NCI-H2171 treated with DMSO at 0.1 percent for 48 hours (cell line): ENCODE data around the gene BORCS5.
A peak's percentile ranks its signal among the peaks of the same experiment; 100 is the strongest.

Experiments
- DNase-seq: peaks from one replicate; lab custom pipeline; 2025; lab: John Stamatoyannopoulos, UW

Gene BORCS5

GRCh38 chr12:12353276-12353675 lies 3.6 kb upstream of the BORCS5 start:
- DNase-seq, result no peak

GRCh38 chr12:12353807-12354206 lies 3.1 kb upstream of the BORCS5 start:
- no peak for DNase-seq

GRCh38 chr12:12356467-12356895 lies 397 bp upstream of the BORCS5 start:
- no peak for DNase-seq

DNA sequence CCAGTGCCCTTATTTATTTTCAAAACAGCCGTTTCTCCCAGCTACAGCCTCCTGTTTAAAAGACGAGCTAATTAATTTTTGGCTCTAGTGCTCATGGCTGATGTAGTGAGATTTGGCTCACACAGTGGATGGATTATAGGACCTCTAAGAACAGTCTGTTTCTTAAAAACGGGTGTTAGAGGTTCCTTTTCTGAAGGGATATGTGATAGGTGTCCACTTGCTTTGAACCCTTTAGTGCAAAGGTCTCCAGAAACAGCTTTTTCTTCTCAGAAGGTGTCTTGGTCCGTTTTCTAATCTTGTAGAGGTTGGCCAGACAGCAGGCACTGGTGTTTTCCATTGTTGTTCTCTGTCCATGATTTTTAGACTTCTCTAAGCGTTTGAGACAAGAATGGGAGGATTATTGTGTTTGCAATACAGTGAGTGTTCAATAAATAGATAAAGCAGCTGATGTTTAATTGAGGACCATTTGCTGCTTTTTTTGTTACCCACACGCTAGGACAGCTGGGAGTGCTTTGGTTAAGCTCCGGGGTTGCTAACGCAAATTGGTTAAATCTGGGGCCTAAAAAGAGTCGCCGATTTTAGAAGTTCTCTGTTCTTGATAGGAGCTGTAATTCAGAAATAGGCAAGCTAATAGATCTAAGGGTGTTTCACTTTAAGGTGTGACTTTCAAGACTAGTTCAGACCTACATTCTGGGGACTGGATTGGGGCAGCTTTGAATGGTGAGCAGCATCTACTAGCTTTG lies 1.0 kb downstream of the BORCS5 start:
- peak; percentile 45 for DNase-seq

DNA sequence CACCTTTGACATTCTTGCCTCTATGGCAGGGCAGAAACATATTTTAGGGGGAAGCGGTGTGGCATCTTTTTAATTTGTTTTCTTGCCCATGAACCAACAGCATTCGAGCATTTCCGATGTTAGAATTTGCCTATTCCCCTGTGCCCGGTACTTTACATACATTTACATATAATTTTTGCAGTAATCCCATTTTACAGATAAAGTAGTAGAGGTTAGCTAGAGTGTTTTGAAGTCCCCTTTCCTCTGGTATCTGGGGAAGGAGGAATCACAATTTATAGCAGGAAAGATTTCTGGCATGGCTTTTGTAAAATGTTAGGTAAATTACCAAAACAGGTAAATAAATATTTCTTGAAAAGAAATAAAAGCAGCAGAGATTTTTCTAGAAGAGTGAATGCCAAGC lies 1.6 kb downstream of the BORCS5 start:
- no peak for DNase-seq

- DNase-seq, result no peak
Observed at GRCh38 chr12:12364787-12365445, 8.0 kb downstream of the BORCS5 start.

GRCh38 chr12:12365446-12365802 lies 8.5 kb downstream of the BORCS5 start:
- DNase-seq, result no peak

- no peak for DNase-seq
Observed at GRCh38 chr12:12365931-12366431, 9.1 kb downstream of the BORCS5 start.

DNA sequence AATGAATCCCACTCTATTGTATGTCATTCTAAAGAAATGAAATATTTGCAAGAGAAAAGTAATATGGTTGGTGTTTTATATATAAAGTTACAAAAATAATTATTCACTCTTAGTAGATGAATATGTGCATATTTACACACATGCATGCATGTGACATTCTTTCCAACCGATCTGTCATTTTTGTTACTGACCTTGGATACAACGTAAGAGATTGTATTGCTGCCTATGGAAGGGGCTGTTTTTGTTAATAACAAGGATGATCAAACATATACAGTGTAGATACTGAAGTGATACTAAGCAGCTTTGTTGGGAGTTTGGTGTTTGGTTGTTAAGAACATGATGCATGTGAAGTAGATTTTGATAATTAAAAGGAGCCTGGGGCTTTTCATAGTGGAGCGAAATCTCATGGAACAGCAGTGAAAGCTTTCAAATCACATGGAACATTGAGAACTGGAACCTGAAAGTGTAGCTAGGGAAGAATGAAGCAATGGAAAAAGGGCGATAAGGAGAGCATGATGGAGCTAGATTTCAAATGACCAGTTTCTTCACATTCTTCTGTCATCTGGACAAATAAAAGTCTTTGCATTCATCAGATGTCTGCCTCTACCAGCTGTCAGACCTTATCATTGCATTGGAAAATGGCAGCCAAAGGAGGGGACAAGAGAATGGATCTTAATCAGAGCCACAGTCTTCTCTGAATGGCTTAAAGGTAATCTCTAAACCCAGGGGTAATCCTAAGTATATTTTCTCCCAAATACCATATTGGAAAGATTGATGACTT lies 10.0 kb downstream of the BORCS5 start:
- no peak for DNase-seq

GRCh38 chr12:12367482-12367998 lies 10.7 kb downstream of the BORCS5 start:
- DNase-seq, result no peak

DNA sequence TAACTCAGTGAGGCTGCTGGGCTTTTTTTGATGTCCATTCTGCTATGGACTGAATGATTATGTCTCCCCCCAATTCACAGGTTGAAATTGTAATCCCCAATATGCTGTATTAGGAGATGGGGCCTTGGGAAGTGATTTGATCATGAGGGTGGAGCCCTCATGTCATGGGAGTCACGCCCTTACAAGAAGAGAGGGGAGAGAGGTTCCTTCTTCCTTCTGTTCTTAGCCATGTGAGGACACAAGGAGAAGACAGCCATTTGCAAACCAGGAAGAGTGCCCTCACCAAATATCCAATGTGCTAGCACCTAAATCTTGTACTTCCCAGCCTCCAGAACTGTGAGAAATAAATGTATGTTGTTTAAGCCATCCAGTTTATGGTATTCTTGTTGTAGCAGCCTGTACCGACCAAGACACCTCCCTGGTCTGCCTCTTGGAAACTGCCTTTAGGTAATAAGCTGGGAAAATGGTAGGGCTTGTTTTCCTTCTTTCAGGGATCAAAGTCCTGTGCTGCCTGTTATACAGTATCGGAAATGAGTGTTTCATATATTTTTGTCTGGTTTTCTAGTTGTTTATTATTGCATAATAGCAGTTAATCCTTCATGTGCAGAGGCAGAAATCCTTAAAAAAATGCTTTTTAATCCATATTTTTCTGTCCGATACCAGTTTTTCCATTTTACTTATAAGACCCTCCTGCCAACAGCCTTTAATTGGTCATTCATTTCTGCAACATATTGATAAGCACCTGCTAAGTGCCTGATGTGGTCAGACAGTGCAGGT lies 16.3 kb downstream of the BORCS5 start:
- no peak for DNase-seq

- peak; percentile 62 for DNase-seq
Observed at GRCh38 chr12:12376646-12377448, 20.0 kb downstream of the BORCS5 start.

- DNase-seq, result no peak
Observed at GRCh38 chr12:12378616-12379015, 21.7 kb downstream of the BORCS5 start.

DNA sequence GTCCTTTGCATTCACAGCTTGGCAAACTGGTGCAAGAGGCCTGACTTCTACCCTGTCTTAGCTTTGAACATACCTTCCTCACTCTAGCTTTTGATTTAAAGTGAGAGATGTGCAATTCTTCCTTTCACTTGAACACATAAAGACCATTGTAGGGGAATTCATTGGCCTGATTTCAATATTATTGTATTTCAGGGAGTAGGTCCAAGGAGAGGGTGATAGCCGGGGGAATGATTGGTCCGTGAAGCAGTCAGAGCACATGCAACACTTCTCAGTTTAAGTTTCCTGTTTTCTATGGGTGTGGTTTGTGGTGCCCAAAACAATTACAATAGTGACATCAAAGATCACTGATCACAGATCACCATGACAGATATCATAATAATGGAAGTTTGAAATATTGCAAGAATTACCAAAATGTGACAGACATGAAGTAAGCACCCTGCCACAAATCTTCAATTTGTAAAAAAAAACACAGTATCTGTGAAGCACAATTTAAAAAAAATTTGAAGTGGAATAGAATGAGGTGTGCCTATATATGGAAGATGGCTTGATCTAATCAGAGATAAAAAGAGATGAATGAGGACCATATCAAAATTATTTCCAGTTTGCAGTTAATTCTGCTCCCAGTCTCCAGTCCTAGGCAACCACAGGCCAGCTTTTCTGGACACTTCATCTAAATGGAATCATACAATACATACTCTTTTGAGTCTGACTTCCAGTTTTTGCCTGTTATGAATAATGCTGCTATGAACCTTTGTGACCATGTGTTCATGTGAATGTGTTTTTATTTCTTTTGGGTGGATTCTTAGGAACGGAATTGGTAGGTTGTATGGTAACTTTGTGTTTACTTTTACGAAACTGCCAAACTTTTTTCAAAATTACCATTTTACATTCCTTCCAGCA lies 23.2 kb downstream of the BORCS5 start:
- DNase-seq, result no peak

GRCh38 chr12:12380949-12381593 lies 24.2 kb downstream of the BORCS5 start:
- DNase-seq, result no peak

GRCh38 chr12:12381982-12382381 lies 25.1 kb downstream of the BORCS5 start:
- no peak for DNase-seq

DNA sequence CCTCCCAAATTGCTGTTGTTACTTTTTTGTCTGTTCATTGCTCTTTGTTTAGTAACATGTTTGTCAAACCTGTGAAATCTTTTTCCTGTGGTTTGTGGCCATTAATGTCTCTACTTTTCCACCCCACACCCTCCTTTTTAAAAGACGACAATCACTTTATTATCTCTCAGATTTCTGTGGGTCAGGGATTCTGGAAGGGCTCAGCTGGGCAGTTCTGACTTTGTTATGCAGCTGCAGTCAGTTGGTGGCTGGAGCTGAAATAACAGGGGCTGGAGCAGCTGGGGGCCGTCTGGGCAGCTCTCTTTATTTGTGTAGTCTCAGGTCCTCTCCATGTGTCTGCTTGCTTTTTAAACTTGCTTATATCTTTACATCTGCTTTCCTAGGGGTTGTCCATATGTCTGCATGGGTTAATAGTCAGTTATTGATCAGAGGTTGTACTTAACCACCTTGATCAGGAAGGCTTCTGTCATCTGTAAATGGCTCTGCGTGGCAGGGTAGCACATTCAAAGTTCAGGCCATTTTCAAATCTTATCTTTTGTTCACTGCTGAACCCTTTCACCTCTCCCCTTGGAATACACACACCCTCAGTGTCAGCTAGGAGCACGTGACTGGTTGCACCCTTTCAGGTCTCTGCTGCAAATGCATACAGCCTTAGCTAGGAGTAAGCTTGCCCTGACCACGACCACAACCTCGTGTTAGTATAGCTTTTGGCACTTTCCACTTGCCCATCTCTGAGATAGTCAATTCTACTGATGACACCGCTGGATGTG lies 27.9 kb downstream of the BORCS5 start:
- no peak for DNase-seq

- DNase-seq, result no peak
Observed at GRCh38 chr12:12387501-12387900, 30.6 kb downstream of the BORCS5 start.

DNA sequence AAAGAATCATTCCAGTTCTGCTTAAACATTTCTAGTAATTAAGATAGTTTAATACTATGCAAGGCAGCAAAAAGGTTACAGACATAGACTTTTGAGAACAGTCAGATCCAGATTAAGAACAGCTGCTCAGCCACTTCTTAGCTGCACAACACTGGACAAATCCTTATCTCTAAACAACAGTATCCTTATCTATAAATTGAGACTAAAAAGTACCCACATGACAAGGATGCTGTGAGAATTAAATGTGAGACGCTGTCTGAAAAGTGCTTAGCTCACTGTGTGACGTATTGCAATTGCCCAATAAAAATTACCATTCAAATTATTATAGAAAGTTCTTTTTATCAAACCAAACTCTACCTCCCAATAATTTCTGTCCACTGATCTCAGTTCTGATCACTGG lies 35.5 kb downstream of the BORCS5 start:
- no peak for DNase-seq
